ENCODE results near the gene PER3.

Gene PER3

GRCh38 chr1:7862211-7863060 is 78.3 kb downstream of the PER3 start:
- Histone ChIP-seq H3K9ac (ENCODE audit: low read depth, low read length) (no peak overlapping the region), H3K4me1 (ENCODE audit: control insufficient read depth, insufficient read depth, low read length) (no peaks in the 10 kb centered on the region), H3K36me3 (ENCODE audit: control insufficient read depth, insufficient read depth, low read length) (no peaks in the 10 kb centered on the region), H3K4me3 (ENCODE audit: low read depth, low read length) (no peak overlapping the region), H3K9me3 (ENCODE audit: control insufficient read depth, insufficient read depth, low read length) (no peaks in the 10 kb centered on the region), H3K27me3 (ENCODE audit: control insufficient read depth, insufficient read depth, low read length) (no peaks in the 10 kb centered on the region)

- no peaks in the 10 kb centered on the region for H3K36me3 ChIP-seq (ENCODE audit: control insufficient read depth, insufficient read depth, low read length)
- no peaks in the 10 kb centered on the region for H3K27me3 ChIP-seq (ENCODE audit: control insufficient read depth, insufficient read depth, low read length)
- H3K4me1 ChIP-seq (ENCODE audit: control insufficient read depth, insufficient read depth, low read length) = no peaks in the 10 kb centered on the region
- H3K9ac ChIP-seq (ENCODE audit: low read depth, low read length) = no peak overlapping the region
- no peaks in the 10 kb centered on the region for H3K9me3 ChIP-seq (ENCODE audit: control insufficient read depth, insufficient read depth, low read length)
- H3K4me3 ChIP-seq (ENCODE audit: low read depth, low read length) = no peak overlapping the region
Observed at GRCh38 chr1:7863756-7864328, 79.8 kb downstream of the PER3 start.

DNA sequence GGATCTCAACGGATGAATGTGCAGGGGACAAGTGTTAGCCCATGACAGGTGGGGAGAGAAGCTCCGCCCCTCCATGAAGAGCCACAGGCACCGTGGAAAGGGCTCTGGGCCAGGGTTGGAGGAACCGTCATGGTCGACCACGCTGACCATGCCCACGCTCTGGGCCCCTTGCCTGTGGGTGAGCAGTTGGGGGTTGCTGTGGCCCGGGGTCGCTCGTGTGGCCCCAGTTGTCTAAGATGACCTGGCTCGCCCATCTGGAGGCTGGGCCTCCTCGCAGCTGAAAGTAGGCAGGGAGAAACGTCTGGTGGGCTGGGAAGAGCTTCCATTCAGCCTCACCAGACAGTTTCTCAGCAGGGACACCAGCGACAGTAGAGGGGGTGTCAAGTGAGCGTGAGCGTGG is 81.9 kb downstream of the PER3 start:
- Histone ChIP-seq H3K4me3 (ENCODE audit: low read depth, low read length) (no peak overlapping the region), H3K36me3 (ENCODE audit: control insufficient read depth, insufficient read depth, low read length) (no peaks in the 10 kb centered on the region), H3K9me3 (ENCODE audit: control insufficient read depth, insufficient read depth, low read length) (no peaks in the 10 kb centered on the region), H3K27me3 (ENCODE audit: control insufficient read depth, insufficient read depth, low read length) (no peaks in the 10 kb centered on the region), H3K4me1 (ENCODE audit: control insufficient read depth, insufficient read depth, low read length) (no peaks in the 10 kb centered on the region), H3K9ac (ENCODE audit: low read depth, low read length) (no peak overlapping the region)

DNA sequence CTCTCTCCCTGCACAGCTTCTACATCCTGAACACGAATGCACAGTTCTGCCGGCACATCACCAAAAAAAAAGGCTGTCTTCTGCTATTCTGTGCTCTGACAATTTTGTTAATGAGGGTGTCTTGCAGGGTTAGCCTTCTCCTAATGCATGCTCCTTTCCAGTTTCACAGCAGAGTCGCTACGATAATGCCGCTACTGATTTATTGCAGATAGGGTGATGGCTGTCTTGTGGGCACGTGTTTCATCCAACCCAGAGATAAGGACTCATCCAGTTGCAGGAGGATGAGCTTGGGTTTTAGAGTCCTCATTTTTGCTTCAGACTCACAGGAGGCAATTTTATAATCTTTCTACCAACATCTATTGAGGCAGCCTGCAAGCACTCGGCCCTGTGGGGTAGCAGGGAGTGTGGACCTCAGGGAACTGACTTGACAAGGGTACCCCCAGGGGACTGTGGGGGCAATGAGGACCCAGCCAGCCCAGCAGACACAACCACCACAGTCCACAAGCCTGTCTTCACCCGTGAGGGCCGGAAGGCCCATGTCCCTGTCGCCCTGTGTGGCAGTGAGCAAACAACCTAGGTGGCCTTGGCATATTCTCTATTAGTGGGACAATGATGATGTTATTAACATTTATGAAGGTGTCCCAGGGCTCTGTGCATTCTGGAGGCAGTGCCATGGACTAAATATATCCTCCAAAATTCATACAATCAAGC is 84.1 kb downstream of the PER3 start:
- H3K4me3 ChIP-seq (ENCODE audit: low read depth, low read length) = no peak overlapping the region
- H3K27me3 ChIP-seq (ENCODE audit: control insufficient read depth, insufficient read depth, low read length) = no peaks in the 10 kb centered on the region
- no peaks in the 10 kb centered on the region for H3K4me1 ChIP-seq (ENCODE audit: control insufficient read depth, insufficient read depth, low read length)
- H3K9ac ChIP-seq (ENCODE audit: low read depth, low read length) = no peak overlapping the region
- no peaks in the 10 kb centered on the region for H3K9me3 ChIP-seq (ENCODE audit: control insufficient read depth, insufficient read depth, low read length)
- H3K36me3 ChIP-seq (ENCODE audit: control insufficient read depth, insufficient read depth, low read length) = no peaks in the 10 kb centered on the region

DNA sequence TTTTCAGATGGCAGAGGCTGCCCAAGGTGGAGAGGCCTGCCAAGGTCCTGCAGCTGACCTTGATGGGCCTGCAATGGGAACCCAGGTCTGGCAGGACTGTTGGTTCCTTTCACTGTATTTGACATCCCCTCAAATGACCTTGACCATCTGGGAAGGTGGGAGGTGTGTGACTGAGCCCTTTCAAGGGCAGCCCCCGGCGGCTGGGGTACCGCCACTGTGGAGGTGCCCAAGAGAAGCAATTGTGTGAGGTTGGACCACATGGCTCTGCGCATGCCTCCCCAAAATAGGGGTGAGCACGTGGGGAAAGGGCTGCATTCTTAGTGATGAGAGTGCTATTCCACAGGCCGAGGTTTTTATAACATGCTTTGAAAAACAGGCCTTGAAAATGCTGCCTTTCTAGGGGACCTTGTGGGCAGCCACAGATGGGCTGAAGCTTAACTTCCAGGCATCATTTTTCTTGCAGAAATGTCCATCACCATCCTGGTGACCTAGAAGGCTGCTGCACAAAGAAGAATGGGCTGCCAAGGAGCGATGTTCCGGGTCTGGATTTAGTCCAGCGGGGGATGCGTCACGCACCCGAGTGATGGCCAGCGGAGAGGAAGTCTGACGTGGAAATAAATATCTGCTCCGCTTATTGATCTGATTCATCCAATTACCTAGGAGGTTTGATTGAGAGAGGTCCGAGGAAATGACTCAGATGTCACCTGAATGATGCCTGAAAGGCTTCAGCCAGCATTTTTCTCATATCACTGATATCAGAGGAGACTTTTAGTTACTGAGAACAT is 85.2 kb downstream of the PER3 start:
- Histone ChIP-seq H3K9ac (ENCODE audit: low read depth, low read length) (no peak overlapping the region), H3K36me3 (ENCODE audit: control insufficient read depth, insufficient read depth, low read length) (no peaks in the 10 kb centered on the region), H3K9me3 (ENCODE audit: control insufficient read depth, insufficient read depth, low read length) (no peaks in the 10 kb centered on the region), H3K4me1 (ENCODE audit: control insufficient read depth, insufficient read depth, low read length) (no peaks in the 10 kb centered on the region), H3K27me3 (ENCODE audit: control insufficient read depth, insufficient read depth, low read length) (no peaks in the 10 kb centered on the region), H3K4me3 (ENCODE audit: low read depth, low read length) (no peak overlapping the region)

- no peaks in the 10 kb centered on the region for H3K36me3 ChIP-seq (ENCODE audit: control insufficient read depth, insufficient read depth, low read length)
- H3K4me3 ChIP-seq (ENCODE audit: low read depth, low read length) = no peak overlapping the region
- H3K9me3 ChIP-seq (ENCODE audit: control insufficient read depth, insufficient read depth, low read length) = no peaks in the 10 kb centered on the region
- no peaks in the 10 kb centered on the region for H3K27me3 ChIP-seq (ENCODE audit: control insufficient read depth, insufficient read depth, low read length)
- no peaks in the 10 kb centered on the region for H3K4me1 ChIP-seq (ENCODE audit: control insufficient read depth, insufficient read depth, low read length)
- no peak overlapping the region for H3K9ac ChIP-seq (ENCODE audit: low read depth, low read length)
Observed at GRCh38 chr1:7871136-7871535, 87.0 kb downstream of the PER3 start.

DNA sequence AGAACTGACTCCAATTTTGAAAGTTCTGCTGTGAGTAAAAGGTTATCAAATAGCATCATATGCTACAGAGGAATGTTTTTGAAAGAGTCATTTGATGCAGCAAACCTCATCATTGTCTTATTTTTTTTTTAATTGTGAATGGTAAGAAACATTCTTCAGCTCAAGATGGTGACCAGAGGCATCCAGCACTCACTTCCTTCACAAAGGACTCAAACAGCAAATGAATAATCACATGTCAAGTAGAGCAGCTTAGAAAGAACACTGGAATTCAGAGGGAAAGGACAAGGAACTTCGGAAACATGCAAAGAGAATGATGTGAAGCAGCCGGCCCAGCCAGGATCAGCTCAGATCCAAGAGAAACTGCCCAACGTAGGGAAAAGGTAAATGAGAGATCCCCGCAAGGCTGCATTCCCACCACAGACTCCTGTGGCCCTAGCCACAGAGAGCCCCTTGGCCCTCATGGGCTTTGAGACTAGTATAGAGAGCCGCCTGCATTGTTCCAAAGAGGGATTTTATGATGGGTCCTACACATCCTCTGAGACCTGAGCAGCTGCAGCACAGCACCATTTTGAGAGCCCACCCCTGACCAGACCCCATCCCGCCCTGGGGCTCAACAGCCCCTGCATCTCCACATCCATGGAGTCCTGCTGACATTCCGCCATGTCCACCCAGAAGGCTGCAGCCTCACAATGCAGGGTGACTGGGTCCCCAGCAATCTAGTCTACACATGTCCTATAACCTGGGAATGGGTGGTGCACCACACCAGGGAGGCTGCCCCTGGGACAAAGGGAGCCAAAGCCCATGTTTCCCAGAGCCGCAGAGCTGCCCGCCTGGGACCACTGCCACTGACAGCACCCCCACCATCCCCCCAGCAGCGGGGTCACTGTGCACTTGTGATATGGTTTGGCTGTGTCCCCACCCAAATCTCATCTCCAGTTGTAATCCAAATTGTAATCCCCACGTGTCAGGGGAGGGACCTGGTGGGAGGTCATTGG is 90.0 kb downstream of the PER3 start:
- H3K4me3 ChIP-seq (ENCODE audit: low read depth, low read length) = no peak overlapping the region

DNA sequence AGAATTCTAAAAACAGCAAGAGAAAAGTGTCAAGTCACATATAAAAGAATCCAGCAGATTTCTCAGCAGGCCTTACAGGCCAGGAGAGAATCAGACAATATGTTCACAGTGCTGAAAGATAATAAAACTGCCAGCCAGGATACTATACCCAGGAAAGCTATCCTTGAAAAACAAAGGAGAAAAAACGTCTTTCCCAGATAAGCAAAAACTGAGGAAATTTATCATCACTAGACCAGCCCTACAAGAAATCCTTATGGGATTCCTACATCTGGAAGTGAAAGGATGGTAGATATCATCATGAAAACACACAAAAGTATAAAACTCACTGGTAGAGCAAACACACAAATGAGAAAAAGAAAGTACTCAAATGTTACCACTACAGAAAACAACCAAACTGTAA is 93.9 kb downstream of the PER3 start:
- no peaks in the 10 kb centered on the region for H3K27me3 ChIP-seq (ENCODE audit: control insufficient read depth, insufficient read depth, low read length)
- H3K4me1 ChIP-seq (ENCODE audit: control insufficient read depth, insufficient read depth, low read length) = no peaks in the 10 kb centered on the region
- no peaks in the 10 kb centered on the region for H3K36me3 ChIP-seq (ENCODE audit: control insufficient read depth, insufficient read depth, low read length)
- H3K4me3 ChIP-seq (ENCODE audit: low read depth, low read length) = no peak overlapping the region
- H3K9me3 ChIP-seq (ENCODE audit: control insufficient read depth, insufficient read depth, low read length) = no peaks in the 10 kb centered on the region
- no peak overlapping the region for H3K9ac ChIP-seq (ENCODE audit: low read depth, low read length)

More for the DNA sequence above, 90.0 kb downstream of the PER3 start:
- no peaks in the 10 kb centered on the region for H3K4me1 ChIP-seq (ENCODE audit: control insufficient read depth, insufficient read depth, low read length)
- no peaks in the 10 kb centered on the region for H3K36me3 ChIP-seq (ENCODE audit: control insufficient read depth, insufficient read depth, low read length)
- no peaks in the 10 kb centered on the region for H3K27me3 ChIP-seq (ENCODE audit: control insufficient read depth, insufficient read depth, low read length)
- H3K9me3 ChIP-seq (ENCODE audit: control insufficient read depth, insufficient read depth, low read length) = no peaks in the 10 kb centered on the region
- no peak overlapping the region for H3K9ac ChIP-seq (ENCODE audit: low read depth, low read length)

- Histone ChIP-seq H3K4me1 (ENCODE audit: control insufficient read depth, insufficient read depth, low read length) (no peaks in the 10 kb centered on the region), H3K9me3 (ENCODE audit: control insufficient read depth, insufficient read depth, low read length) (no peaks in the 10 kb centered on the region), H3K27me3 (ENCODE audit: control insufficient read depth, insufficient read depth, low read length) (no peaks in the 10 kb centered on the region), H3K36me3 (ENCODE audit: control insufficient read depth, insufficient read depth, low read length) (no peaks in the 10 kb centered on the region), H3K9ac (ENCODE audit: low read depth, low read length) (no peak overlapping the region), H3K4me3 (ENCODE audit: low read depth, low read length) (no peak overlapping the region)
Observed at GRCh38 chr1:7879228-7879627, 95.1 kb downstream of the PER3 start.

GRCh38 chr1:7884757-7885156 is 100.7 kb downstream of the PER3 start:
- Histone ChIP-seq H3K9me3 (ENCODE audit: control insufficient read depth, insufficient read depth, low read length) (no peaks in the 10 kb centered on the region), H3K36me3 (ENCODE audit: control insufficient read depth, insufficient read depth, low read length) (no peaks in the 10 kb centered on the region), H3K4me3 (ENCODE audit: low read depth, low read length) (no peak overlapping the region), H3K27me3 (ENCODE audit: control insufficient read depth, insufficient read depth, low read length) (no peaks in the 10 kb centered on the region), H3K9ac (ENCODE audit: low read depth, low read length) (no peak overlapping the region), H3K4me1 (ENCODE audit: control insufficient read depth, insufficient read depth, low read length) (no peaks in the 10 kb centered on the region)
